Right hindlimb (tissue), 1 donor: ENCODE measurements around the gene PLAC8L1.
A peak's percentile ranks its signal among the peaks of the same experiment; 100 is the strongest.
"Not testable (repeated sequence)": the region's sequence is repeated elsewhere in the genome, so short reads cannot be mapped to it uniquely, and the experiment has no call there.

Experiments
- DNase-seq: peaks from one replicate; pipeline ENCODE4 v3.0.0-alpha.2; 2018

Gene PLAC8L1, protein sequence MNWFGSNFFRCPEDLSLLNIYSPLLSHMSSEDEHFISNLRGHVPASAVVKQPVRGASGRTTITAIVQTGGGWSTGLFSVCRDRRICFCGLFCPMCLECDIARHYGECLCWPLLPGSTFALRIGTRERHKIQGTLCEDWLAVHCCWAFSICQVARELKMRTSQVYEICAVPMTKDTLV

DNA sequence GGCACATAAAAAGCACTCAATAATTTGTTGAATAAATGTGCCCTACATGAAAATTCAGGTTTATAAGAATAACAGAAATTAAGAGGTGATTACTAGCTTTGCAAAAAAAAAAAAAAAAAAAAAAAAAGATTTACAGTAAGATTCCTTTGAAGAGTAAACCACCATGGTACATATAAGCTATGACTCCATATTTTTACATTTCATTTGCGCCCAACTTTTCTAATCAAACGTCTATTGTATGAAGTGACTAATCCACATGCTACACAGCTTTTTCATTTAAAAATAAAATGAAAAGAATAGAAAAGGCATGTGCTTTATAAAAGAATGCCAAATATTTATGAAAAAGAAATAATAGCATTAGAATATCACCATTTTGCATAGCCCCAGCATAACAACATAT, at the start of gene PLAC8L1:
Gene PLAC8L1, minus strand, starts transcription at position 101 of the 400 bp plus-strand sequence. CDS start 1,266 bp downstream, outside the sequence.
- DNase-seq, result no peak

DNA sequence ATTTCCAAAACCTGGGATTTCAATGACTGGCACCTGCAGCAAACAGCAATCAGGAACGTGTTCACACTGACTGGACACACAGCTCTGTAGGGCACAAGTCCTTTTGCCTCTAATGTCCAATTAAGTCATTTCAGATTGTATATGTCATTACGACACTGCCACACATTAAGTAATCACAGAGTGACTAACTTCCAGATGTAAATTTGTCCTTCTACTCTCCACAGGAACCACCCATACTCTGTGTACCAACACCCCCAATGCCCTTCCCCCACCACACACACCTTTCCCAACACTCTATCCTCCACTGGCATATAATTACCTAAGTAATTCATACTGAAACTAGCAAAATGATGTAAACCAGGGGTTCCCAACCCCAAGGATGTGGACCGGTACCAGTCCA, 46.6 kb upstream of the PLAC8L1 start:
- DNase-seq, result no peak

DNA sequence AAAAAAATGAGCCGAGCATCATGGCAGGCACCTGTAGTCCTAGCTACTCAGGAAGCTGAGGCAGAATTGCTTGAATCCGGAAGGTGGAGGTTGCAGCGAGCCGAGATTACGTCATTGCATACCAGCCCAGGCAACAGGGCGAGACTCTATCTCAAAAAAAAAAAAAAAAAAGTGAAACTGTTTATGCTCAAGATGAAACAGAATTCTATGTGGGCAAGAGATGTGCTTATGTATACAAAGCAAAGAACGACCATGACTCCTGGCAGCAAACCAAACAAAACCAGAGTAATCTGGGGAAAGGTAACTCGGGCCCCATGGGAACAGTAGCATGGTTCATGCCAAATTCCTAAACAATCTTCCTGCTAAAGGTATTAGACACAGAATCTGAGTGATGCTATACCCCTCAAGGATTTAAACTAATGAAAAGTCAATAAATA, 32.6 kb upstream of the PLAC8L1 start:
- DNase-seq, result no peak

DNA sequence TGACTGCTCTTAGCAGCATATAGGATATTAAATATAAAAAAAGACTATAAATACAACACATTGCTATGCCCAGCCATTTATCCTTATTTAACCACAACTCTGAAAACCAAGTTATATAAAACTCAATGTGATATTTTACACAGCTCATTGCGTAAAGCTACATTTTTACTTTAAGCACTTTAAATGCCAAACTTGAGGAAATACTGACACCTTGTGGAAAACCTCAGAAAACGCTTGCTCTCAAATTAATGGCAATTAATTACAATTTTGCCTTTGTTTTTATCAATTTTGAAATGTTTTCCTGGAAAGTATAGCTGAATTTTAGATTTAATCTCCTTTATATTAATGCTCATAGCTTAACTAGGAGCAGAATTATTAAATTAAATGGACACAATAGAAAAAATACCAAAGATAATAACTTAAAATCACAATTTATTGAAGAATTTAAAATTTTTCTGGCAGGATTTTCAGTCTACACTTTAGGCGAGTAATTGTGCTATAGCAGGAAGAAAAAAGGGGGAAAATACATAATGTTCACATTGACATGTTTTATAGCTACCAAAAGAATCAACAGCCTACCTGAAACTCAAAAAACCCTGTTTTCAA, 25.2 kb upstream of the PLAC8L1 start:
- no peak for DNase-seq

DNA sequence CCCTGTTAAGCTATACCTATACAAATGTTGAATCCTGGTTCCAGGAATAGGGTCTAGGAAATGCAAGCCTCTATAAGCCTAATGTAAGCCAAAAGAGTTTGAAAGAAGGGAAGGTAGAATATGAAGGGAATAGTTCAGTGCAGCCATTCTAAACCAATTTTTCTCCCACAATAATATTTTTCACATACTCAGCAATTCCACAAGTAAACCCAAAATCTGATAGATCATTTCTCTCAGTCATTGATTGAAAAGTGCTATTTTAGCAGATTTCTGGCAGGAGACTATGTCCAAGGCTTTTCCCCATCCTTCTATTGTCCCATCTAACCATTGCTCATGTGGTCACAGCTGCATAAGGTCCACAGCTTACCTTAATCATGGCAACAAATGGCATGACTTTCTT, 20.7 kb upstream of the PLAC8L1 start:
- no peak for DNase-seq

DNA sequence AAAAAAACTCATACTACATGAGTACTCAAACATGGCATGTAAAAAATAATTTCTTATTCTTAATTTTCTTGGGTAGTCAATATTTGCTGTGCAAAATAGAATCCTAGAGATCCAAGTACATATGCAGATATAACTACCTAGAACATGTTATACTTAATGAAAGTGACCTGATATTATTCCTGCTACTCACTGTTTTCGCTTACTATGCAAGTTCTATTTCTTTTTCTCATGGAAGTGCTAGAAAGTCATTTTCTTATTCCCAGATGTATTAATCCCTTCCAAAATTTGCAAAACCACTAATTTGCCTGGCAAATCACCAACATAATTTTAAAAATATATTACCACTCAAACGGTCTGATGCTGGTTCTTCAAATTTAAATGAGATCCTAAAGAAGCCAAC, 19.2 kb upstream of the PLAC8L1 start:
- DNase-seq, result no peak

DNA sequence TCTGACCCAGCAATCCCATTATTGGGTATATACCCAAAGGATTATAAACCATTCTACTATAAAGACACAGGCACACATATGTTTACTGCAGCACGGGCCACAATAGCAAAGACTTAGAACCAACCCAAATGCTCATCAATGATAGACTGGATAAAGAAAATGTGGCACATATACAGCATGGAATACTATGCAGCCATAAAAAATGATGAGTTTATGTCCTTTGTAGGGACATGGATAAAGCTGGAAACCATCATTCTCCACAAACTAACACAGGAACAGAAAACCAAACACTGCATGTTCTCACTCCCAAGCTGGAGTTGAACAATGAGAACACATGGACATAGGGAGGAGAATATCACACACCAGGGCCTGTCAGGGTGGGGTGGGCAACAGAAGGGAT, 16.1 kb upstream of the PLAC8L1 start:
- DNase-seq, result not testable (repeated sequence)

DNA sequence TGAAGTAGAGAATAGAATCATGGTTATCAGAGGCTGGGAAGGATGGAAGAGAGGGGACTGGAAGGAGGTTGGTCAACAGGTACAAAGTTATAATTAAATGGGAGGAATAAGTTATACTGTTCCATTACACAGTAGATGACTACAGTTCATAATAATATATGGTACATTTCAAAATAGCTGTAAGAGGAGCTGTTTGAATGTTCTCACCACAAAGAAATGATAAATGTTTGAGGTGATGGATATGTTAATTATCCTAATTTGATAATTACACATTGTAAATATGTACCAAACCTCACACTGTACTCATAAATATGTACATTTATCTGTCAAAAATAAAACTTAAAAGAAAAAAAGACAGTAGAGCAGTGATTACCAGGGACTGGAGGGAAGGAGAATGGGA, 12.9 kb upstream of the PLAC8L1 start:
- no peak for DNase-seq

DNA sequence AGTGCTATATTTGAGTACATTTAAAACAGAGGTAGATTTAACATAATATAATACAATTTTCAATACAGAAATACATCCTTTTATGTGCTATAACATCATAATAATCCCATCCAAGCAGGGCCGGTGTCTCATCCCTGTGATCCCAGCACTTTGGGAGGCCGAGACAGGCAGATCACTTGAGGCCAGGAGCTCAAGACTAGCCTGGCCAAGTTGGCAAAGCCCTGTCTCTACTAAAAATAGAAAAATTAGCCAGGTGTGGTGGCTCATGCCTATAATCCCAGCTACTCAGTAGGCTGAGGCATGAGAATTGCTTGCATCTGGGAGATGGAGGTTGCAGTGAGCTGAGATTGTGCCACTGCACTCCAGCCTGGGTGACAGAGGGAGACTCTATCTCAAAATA, 11.8 kb upstream of the PLAC8L1 start:
- not testable (repeated sequence) for DNase-seq

DNA sequence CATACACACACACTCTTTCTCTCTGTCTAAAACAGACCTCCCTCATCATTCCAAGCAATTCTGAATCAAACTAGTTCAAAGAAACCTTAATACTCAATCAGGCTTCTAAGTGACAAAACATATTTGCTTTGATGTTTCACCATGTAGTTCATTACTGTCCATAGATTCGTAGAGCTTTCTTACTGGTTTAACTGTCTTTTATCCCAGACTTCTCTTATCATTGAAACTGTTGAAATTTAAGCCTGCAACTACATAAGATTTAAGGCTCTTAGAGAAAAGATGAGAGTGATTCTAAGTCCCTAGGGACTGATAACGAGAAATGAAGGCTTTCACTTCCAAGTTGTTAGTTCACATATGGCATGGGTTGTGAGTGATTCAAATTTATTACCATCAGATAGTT, 11.0 kb upstream of the PLAC8L1 start:
- no peak for DNase-seq

DNA sequence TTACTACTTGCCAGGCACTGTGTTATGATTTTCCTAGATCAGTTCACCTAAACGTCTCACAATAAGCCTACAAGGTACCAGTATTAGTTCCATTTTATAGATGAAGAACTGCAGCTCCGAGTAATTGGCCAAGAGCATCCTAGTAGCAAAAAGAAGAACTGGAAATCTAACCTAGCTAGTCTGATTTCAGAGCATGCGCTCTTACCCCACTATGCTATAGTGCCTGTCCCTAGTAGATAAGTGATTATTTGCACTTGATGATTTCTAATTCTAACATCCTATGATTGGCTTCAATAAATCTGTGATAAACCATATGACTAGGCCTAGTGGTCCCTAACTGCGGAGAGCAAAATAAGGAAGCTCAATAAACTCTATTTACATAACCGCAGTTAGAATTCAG, 7.1 kb upstream of the PLAC8L1 start:
- DNase-seq, result no peak

DNA sequence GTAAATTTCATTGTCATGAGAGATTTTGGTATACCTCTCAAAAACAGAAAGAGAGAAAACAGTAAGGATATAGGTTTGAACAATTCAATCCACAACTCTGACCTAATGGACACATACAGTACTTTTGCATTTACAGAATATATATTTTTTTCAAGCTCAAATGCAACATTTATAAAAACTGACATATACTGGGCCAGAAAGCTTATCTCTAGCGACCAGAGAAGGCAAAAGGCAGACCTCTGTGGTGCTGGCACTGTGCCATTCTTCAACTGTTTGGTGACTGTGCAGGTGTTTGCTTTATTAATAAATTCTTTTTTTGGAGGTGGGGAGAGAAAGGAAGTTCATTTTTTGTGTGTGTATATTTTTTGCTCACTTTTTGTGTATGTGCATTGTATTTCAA, 6.0 kb upstream of the PLAC8L1 start:
- DNase-seq, result no peak

DNA sequence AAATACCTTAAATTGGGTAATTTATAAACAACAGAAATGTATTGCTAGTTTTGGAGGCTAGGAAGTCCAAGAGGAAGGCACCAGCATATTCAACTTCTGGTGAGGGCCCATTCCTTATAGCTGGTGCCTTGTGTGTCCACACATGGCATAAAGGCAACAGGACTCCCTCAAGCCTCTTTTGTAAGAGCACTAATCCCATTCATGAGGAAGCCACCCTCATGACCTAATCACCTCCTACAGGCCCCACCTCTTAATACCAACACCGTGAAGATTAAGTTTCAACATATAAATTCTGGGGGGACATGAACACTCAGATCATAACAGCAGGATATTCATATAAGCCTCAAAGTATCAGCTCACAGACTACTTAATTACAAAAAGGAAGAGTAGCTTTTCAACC, 4.0 kb upstream of the PLAC8L1 start:
- DNase-seq, result no peak

DNA sequence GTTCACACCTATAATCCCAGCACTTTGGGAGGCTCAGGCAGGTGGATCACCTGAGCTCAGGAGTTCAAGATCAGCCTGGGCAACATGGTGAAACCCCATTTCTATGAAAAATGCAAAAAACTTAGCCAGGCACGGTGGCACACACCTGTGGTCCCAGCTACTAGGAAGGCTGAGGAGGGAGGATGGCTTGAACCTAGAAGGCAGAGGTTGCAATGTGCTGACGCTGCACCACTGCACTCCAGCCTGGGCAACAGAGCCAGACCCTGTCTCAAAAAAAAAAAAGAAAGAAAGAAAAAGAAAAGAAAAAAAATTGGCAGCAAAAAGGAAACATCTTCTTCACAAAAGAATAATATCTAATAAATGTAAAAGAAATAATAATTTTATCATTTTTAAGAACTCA, 3.5 kb upstream of the PLAC8L1 start:
- DNase-seq, result not testable (repeated sequence)

DNA sequence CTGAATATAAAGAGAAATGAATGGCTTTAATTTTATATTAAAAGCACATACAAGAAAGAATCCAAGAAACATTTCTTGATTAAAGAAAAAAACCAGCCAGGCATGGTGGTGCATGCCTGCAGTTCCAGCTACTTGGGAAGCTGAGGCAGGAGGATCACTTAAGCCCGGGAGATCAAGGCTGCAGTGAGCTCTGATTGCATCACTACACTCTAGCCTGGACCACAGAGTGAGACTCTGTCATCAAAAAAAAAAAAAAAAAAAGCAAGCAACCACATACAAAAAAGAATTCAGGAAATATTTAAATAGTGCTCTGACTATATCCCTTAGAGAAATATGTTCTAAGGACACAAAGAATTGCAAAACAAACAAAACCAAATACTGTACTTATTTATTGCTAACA, 2.5 kb upstream of the PLAC8L1 start:
- no peak for DNase-seq

DNA sequence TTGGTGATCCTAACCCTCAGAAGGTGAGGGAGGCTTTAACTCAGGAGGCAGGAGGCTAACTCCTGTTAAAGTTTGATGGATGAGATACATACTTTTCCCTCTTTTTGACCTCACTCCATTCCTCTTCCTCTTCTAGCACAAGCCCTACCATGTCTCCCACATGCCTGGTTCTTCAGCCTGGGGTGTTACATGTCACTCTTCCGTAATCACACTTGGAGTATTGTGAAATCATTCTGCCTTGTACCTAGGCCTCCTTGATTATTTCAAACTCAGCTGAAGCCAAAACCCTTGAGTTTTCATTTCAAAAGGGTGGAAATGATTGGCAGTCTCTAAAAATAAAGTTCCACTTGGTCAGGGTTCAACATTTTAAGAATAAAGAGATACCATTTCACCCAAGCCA, 1.8 kb downstream of the PLAC8L1 start:
- no peak for DNase-seq

DNA sequence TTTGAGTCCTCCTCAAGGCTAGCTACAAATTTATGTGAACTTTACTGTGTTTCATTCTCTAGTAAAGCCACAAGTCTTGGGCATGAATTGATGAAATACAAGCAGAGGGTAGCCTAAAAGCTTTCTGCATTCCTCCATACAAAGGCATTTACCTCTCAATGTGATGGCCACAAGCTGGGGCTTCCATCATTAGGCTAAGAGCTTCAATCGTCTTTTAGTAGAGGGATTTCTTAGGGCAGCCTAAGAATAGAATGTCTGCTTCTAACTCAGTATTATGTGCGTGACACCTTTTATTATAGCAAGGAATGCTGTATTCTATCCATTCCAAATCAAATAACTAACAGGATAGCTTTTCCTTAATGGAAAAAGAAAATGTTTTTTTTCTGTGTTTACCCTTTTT, 3.7 kb downstream of the PLAC8L1 start:
- no peak for DNase-seq

DNA sequence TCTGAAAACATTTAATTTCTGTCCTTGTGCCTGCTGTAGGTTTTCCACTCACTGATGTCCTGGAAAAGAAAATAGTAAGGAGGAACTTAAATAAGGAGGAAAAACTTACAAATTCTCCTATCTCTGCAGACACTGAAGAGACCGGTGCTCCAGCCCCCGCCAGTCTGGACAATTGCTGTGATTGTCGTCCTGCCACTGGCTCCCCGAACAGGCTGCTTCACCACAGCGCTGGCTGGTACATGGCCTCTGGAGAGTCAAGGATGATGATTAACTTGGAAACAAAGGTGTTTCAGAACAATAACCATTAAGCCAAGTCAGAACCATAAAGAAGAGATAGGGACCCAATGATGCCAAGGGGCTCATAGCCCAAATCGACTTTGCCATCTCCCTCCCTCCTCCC, 7.3 kb downstream of the PLAC8L1 start:
- DNase-seq, result no peak

DNA sequence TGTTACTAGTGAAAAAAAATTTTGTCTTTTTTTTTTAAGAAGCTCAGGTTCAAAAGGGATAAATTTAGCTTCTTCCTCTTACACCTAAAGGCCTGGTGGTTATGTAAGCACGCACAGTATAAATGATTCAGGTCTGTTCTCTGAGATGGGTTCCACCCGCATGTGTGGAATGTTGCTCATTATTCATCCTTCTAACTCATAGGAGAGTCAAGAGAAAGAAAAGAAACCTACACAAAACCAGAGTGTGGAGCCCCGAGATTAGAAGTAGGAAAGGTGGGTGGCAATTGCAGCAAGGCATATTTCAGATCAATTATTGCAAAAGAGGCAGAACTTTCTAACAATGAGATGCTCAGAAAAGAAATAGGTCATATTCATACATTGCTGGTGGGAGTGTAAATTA, 13.5 kb downstream of the PLAC8L1 start:
- no peak for DNase-seq

DNA sequence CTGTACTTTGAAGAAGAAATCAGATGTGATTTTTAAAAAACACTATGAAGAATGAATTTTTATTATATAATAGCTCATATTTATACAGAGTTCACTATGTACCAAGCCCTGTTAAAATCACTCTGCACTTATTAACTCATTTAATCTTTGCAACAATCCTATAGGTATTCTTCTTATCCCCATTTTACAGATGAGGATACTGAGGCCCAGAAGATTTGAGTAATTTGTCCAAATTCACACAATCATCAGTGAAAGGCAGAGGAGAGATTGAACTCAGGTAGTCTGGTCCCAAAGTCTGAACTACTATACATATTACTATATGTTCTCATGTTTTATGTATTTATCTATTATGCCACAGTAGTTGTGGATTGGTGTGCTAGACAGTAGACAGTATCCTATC, 16.1 kb downstream of the PLAC8L1 start:
- DNase-seq, result no peak

DNA sequence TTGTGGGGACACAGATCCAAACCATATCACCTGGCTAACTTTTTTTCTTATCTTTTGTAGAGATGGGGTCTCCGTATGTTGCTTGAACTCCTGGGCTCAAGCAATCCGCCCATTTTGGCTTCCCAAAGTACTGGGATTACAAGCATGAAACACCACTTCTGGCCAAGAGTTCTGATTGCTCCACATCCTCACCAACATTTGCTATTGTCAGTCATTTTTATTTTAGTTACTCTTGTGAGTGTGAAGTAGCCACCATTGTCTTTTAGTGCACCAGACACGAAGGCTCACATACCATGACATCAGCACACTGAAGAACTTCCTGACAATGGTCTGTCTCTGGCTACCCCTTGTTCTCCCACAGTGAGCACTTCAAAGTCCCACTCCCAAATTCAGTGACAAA, 17.3 kb downstream of the PLAC8L1 start:
- DNase-seq, result no peak

DNA sequence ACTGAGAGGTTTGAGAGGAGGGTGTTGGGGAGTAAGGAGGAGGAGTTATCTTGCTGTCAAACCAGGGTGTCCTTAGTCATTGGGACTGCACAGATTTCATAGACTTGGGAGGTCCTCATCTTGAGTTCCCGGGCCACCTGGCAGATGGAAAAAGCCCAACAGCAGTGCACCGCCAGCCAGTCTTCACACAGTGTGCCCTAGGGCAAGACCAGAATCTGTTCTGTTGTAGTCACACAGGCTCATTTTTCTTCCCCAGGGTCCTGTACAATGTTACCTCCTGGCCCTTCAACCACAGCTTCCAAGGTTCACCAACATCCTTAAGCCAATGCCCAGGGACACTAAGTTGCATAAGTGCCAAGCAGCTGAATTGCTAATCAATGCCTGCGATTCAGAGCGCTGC, 21.0 kb downstream of the PLAC8L1 start:
- no peak for DNase-seq

DNA sequence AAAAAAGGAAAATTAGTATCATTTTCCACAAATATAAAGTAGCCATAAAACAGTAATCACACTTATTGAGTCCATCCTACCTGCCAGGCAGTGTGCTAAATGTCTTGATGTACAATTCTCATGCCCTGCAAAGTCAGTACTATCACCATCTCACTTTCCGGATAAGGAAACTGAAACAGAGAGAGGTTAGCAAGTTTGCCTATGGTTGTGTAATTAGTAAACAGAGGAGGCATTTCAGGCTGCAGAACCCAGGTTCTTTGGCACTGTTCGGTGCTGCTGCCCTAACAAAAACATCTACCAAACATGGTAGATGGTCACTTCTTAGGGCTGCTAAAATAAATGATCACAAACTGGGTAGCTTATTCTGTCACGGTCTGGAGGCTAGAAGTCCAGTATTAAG, 22.6 kb downstream of the PLAC8L1 start:
- no peak for DNase-seq

DNA sequence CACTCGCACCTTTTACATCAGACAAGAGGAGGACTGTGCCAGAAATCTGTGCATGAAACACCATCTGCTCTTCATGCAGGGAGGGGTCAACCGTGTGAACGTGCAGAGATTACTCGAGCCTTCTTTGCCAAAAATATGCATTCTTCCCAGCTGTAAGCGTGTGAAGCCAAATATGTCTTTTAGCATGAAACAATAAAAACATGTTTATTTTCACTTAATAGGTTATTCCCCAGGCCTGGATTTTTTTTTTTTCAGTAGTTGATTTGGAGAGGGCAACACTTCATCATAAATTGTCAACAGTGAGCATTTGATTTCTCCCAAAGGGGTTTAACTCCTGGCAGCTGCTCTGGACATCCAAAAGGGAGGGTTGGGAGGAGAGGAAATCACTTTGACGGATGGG, 23.8 kb downstream of the PLAC8L1 start:
- DNase-seq, result peak; percentile 74

DNA sequence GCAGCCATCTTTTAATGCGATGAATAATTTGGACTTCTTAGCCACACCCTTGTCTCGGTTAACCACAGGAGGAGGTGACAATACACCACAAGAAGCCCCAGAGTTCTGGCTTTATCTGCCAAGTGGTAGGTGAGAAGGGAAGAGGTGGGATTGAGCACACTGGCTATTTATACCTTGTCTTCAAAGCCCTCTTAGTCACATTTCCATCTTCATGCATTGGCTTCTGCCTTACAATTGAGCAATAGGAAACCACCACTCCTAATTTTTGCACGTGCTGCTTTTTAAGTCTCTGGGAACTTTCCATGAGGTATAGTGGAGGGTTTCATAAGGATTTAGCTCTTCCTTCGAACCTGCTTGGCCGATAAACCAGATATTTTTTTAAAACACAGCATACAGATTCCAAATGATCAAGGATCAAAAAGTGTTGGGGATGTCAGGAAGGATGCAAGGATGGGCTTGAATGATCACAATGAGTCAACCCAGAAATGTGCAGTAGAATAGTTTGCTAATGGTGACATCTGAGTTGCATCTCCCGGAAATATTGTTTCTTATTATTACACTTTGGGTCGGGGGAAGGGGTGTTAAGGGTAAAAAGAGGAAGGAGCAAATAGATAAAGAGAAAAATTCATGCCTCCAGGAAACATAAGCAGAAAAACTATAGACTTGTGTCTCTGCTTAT, 25.5 kb downstream of the PLAC8L1 start:
- DNase-seq, result no peak
